HL-60 (cell line): Measurements from ENCODE around the gene SYNGR4.

Experiments used
- DNase-seq, 2 experiments: peaks; one replicate each; pipeline ENCODE4 v3.0.0-alpha.2; 2010 to 2020; ENCODE audit warnings: low read depth in 1 of 2, low spot score in 1 of 2
- H3K27ac ChIP-seq: fragments of 250-450 bp; sonication (Bioruptor Pico); replicated peaks from 2 replicates; pipeline ENCODE4 v1.5.1; 2020; ENCODE audit warnings: mild to moderate bottlenecking, moderate library complexity
- H3K27me3 ChIP-seq: fragments of 250-450 bp; sonication (Bioruptor Pico); 2 replicates; pipeline ENCODE4 v1.5.1; 2021; ENCODE audit warnings: mild to moderate bottlenecking, moderate library complexity; ENCODE audit not compliant: insufficient read depth, poor library complexity, severe bottlenecking
- H3K4me3 ChIP-seq: replicated peaks from 2 replicates; pipeline ENCODE4 v1.5.1; 2011; ENCODE audit warnings: mild to moderate bottlenecking, control low read depth, low read length; ENCODE audit not compliant: insufficient read depth
- GABPA ChIP-seq: IDR thresholded peaks from 2 replicates; pipeline ENCODE4 v1.6.1; 2012; ENCODE audit warnings: low read depth
- POLR2AphosphoS5 ChIP-seq: IDR thresholded peaks from 2 replicates; pipeline ENCODE4 v1.6.1; 2012; ENCODE audit warnings: low read depth
- SPI1 ChIP-seq: IDR thresholded peaks from 2 replicates; pipeline ENCODE4 v1.6.1; 2012; ENCODE audit warnings: low read depth, mild to moderate bottlenecking, borderline replicate concordance
- TF ChIP-seq, protein P1 (sequence below): IDR thresholded peaks from 2 replicates; pipeline ENCODE4 v1.6.1; 2012; ENCODE audit warnings: low read depth; ENCODE audit not compliant: insufficient replicate concordance
- TF ChIP-seq, protein P2 (sequence below): IDR thresholded peaks from one replicate; pipeline ENCODE4 v1.5.1; 2011; ENCODE audit warnings: low read length, control low read depth, inconsistent platforms; ENCODE audit not compliant: insufficient read depth

SYNGR4 gene

DNA sequence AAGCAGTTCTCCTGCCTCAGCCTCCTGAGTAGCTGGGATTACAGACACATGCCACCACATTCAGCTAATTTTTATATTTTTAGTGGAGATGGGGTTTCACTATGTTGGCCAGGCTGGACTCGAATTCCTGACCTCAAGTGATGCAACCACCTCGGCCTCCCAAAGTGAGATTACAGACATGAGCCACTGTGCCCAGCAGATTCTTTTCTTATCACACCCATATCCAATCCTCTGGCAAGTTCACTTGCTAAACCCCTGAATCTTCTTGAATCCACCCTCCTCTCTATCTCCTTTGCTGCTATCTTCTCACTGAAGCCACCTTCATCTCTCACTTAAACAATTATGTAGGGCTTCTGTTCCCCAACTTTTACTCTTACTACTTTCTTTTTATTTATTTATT lies 18.0 kb upstream of the SYNGR4 start:
- DNase-seq: no peak

DNA sequence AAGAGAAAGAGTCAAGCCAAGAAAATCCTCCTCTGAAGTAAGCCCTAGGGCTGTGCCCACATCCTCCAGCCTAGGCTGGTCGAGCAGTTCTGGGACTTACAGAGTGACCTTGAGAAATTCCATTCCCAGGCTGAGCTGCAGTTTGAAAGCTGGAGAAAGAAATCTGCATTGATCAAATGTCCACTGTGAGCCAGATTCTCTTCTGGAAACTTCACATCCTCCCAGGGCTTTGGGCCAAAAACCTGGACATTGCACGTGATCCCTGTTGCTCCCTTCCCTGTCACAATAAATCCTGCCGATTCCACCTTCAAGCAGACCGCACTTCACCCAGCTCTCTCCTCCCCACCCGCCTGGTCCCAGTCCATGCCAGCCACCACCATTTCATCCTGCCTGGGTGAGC lies 16.1 kb upstream of the SYNGR4 start:
- H3K4me3 ChIP-seq: no peak overlapping the region
- TF ChIP-seq POLR2AphosphoS5 (no peak), SPI1 (no peak), GABPA (no peak)
- TF ChIP-seq, protein P1, sequence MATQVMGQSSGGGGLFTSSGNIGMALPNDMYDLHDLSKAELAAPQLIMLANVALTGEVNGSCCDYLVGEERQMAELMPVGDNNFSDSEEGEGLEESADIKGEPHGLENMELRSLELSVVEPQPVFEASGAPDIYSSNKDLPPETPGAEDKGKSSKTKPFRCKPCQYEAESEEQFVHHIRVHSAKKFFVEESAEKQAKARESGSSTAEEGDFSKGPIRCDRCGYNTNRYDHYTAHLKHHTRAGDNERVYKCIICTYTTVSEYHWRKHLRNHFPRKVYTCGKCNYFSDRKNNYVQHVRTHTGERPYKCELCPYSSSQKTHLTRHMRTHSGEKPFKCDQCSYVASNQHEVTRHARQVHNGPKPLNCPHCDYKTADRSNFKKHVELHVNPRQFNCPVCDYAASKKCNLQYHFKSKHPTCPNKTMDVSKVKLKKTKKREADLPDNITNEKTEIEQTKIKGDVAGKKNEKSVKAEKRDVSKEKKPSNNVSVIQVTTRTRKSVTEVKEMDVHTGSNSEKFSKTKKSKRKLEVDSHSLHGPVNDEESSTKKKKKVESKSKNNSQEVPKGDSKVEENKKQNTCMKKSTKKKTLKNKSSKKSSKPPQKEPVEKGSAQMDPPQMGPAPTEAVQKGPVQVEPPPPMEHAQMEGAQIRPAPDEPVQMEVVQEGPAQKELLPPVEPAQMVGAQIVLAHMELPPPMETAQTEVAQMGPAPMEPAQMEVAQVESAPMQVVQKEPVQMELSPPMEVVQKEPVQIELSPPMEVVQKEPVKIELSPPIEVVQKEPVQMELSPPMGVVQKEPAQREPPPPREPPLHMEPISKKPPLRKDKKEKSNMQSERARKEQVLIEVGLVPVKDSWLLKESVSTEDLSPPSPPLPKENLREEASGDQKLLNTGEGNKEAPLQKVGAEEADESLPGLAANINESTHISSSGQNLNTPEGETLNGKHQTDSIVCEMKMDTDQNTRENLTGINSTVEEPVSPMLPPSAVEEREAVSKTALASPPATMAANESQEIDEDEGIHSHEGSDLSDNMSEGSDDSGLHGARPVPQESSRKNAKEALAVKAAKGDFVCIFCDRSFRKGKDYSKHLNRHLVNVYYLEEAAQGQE: no peak
- TF ChIP-seq, protein P2, sequence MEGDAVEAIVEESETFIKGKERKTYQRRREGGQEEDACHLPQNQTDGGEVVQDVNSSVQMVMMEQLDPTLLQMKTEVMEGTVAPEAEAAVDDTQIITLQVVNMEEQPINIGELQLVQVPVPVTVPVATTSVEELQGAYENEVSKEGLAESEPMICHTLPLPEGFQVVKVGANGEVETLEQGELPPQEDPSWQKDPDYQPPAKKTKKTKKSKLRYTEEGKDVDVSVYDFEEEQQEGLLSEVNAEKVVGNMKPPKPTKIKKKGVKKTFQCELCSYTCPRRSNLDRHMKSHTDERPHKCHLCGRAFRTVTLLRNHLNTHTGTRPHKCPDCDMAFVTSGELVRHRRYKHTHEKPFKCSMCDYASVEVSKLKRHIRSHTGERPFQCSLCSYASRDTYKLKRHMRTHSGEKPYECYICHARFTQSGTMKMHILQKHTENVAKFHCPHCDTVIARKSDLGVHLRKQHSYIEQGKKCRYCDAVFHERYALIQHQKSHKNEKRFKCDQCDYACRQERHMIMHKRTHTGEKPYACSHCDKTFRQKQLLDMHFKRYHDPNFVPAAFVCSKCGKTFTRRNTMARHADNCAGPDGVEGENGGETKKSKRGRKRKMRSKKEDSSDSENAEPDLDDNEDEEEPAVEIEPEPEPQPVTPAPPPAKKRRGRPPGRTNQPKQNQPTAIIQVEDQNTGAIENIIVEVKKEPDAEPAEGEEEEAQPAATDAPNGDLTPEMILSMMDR: no peak
- H3K27me3 ChIP-seq: no peaks in the 10 kb centered on the region
- no peak for DNase-seq
- H3K27ac ChIP-seq: no peak overlapping the region

More for the DNA sequence above, 18.0 kb upstream of the SYNGR4 start:
- H3K27me3 ChIP-seq: no peaks in the 10 kb centered on the region
- no peak overlapping the region for H3K4me3 ChIP-seq
- TF ChIP-seq SPI1 (no peak), POLR2AphosphoS5 (no peak), GABPA (no peak)
- TF ChIP-seq, protein P1: no peak
- TF ChIP-seq, protein P2: no peak
- H3K27ac ChIP-seq: no peak overlapping the region

DNA sequence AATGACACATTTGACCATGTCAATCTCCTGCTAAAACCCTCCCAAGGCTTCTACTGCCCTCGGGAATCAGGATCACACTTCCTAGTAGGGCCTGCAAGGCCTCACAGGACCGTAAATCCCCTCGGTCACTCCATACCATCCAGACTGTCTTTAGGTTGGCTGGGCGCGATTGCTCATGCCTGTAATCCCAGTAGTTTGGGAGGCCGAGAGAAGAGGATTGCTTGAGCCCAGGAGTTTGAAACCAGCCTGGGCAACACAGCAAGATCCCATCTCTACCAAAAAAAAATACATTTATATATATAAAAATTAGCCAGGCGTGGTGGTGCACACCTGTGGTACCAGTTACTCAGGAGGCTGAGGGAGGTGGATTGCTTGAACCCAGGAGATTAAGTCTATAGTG lies 15.4 kb upstream of the SYNGR4 start:
- H3K27ac ChIP-seq: no peak overlapping the region
- H3K4me3 ChIP-seq: no peak overlapping the region
- TF ChIP-seq GABPA: no peak
- TF ChIP-seq SPI1: no peak
- TF ChIP-seq, protein P1: no peak
- TF ChIP-seq, protein P2: no peak
- TF ChIP-seq POLR2AphosphoS5: no peak
- no peak for DNase-seq
- H3K27me3 ChIP-seq: no peaks in the 10 kb centered on the region
